Measurements from ENCODE around the gene FGD6. TPM values are rescaled to one million over a fixed set of nuclear protein-coding genes. Genes with fewer than 3 reads are reported as not detected.
A peak's percentile ranks its signal among the peaks of the same experiment; 100 is the strongest.

Gene FGD6
- total RNA-seq, 1 experiment from 2014 or later: 18.2 TPM

DNA sequence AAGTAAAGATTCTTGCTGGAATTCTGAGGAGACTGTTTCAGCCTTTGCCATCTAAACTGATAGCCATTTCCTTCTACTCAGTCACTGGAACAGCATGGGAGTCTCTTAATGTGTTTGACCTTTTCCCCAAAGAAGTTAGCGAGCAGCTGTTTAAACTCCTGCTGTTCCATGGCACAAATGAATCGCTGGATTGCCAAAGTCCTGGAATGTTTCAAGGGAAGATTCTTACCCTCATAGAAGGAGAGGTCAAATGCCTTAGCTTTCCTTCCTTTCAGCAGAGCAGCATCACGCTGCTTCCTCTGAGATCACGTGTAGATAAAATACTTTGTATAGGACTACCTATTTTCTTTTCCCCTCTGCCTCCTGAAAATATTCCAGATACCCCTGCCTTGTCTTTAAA, 133.3 kb downstream of the FGD6 start:
- no peaks in the 10 kb centered on the region for H3K9me3 ChIP-seq (ENCODE audit: control insufficient read depth in 1 of 2, insufficient read depth in 1 of 2, low read depth in 1 of 2, low read length in 2 of 2)
- no peaks in the 10 kb centered on the region for H3K79me2 ChIP-seq (ENCODE audit: insufficient read depth, low read length)
- no peaks in the 10 kb centered on the region for H3K9me2 ChIP-seq (ENCODE audit: insufficient read depth)
- no peak overlapping the region for H3K27ac ChIP-seq (ENCODE audit: low read depth, low read length)
- POLR2A ChIA-PET: no interaction called here
- no peak for TF ChIP-seq POLR2AphosphoS5 (IDR thresholded peaks at IDR 0.05; ENCODE audit: low read depth, low read length)
- no peak for TF ChIP-seq ZNF274 (IDR thresholded peaks at IDR 0.05; ENCODE audit: low read depth, low read length)
- TF ChIP-seq, protein P1, sequence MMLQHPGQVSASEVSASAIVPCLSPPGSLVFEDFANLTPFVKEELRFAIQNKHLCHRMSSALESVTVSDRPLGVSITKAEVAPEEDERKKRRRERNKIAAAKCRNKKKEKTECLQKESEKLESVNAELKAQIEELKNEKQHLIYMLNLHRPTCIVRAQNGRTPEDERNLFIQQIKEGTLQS (IDR thresholded peaks at IDR 0.05): no peak
- no peak overlapping the region for H3K4me3 ChIP-seq (replicated peaks in 1 of 2; ENCODE audit: low read depth in 1 of 2, low read length in 2 of 2)
- H3K27me3 ChIP-seq (ENCODE audit: insufficient read depth, low read length): no peaks in the 10 kb centered on the region
- RAD21 ChIA-PET (ENCODE audit: low non-redundant PET in 1 of 2, low total read pairs in 2 of 2, uncharacterized antibody in 2 of 2, unreplicated experiment in 2 of 2): no interaction called here
- H3K9ac ChIP-seq (ENCODE audit: low read length): no peak overlapping the region
- no TSS peak for BruUV-seq (replicated peaks)
- H3K4me1 ChIP-seq (ENCODE audit: control insufficient read depth in 1 of 2, insufficient read depth in 2 of 2, low read length in 2 of 2): peaks cover 0 to 8% of the 10 kb centered on the region in 2 experiments; a peak in 2 of 4 replicates
- CTCF ChIA-PET: no interaction called here
- no peaks in the 10 kb centered on the region for H3K36me3 ChIP-seq (ENCODE audit: control insufficient read depth in 1 of 2, insufficient read depth in 2 of 2, low read length in 2 of 2)
- intact Hi-C loops (cut with micrococcal nuclease): no loop called here
- ATAC-seq (no peak), DNase-seq (ENCODE audit: low read depth, low spot score) (no peak)
- no peak overlapping the region for H2AFZ ChIP-seq (ENCODE audit: low read depth, low read length, poor library complexity, severe bottlenecking)
- H3K4me2 ChIP-seq (ENCODE audit: low read length): peak overlapping the region; percentile 8; the same call in 1 of the 2 replicates
- H4K20me1 ChIP-seq (ENCODE audit: insufficient read depth): no peaks in the 10 kb centered on the region; the same call in 1 of the 2 replicates

DNA sequence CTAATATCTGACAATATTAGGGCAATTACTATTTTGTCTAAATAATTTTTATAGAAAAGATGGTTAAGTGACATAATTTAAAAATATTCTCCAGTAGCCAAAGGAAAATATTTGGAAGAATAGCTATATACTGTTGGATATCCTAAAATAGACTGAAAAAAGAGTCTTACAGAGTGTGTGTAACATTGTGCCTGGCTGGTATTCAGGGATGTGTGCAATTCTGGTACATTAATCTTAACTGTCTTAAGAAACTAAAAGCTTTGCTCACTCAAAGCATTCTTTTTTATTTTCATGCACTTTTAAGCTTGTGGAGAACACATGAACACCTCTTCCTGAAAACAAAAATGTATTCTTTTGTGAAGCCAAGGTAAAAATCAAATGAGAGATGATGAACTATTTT, 133.8 kb downstream of the FGD6 start:
- intact Hi-C loops (cut with micrococcal nuclease): no loop called here
- no peak overlapping the region for H3K27ac ChIP-seq (ENCODE audit: low read depth, low read length)
- TF ChIP-seq TCF7L2 (IDR thresholded peaks at IDR 0.05; ENCODE audit: borderline replicate concordance, extremely low read depth, insufficient read depth, insufficient read length): no peak
- TF ChIP-seq, protein P1 (IDR thresholded peaks at IDR 0.05): no peak
- TF ChIP-seq SIN3A (IDR thresholded peaks at IDR 0.05; ENCODE audit: low read depth): no peak
- no peak for TF ChIP-seq EZH2 (IDR thresholded peaks at IDR 0.05)
- TF ChIP-seq, protein P2, sequence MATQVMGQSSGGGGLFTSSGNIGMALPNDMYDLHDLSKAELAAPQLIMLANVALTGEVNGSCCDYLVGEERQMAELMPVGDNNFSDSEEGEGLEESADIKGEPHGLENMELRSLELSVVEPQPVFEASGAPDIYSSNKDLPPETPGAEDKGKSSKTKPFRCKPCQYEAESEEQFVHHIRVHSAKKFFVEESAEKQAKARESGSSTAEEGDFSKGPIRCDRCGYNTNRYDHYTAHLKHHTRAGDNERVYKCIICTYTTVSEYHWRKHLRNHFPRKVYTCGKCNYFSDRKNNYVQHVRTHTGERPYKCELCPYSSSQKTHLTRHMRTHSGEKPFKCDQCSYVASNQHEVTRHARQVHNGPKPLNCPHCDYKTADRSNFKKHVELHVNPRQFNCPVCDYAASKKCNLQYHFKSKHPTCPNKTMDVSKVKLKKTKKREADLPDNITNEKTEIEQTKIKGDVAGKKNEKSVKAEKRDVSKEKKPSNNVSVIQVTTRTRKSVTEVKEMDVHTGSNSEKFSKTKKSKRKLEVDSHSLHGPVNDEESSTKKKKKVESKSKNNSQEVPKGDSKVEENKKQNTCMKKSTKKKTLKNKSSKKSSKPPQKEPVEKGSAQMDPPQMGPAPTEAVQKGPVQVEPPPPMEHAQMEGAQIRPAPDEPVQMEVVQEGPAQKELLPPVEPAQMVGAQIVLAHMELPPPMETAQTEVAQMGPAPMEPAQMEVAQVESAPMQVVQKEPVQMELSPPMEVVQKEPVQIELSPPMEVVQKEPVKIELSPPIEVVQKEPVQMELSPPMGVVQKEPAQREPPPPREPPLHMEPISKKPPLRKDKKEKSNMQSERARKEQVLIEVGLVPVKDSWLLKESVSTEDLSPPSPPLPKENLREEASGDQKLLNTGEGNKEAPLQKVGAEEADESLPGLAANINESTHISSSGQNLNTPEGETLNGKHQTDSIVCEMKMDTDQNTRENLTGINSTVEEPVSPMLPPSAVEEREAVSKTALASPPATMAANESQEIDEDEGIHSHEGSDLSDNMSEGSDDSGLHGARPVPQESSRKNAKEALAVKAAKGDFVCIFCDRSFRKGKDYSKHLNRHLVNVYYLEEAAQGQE (IDR thresholded peaks at IDR 0.05; ENCODE audit: low read depth): no peak
- TF ChIP-seq, protein P3, sequence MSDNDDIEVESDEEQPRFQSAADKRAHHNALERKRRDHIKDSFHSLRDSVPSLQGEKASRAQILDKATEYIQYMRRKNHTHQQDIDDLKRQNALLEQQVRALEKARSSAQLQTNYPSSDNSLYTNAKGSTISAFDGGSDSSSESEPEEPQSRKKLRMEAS (IDR thresholded peaks at IDR 0.05): no peak
- TF ChIP-seq CEBPB (IDR thresholded peaks at IDR 0.05; ENCODE audit: low read depth): no peak
- TF ChIP-seq EGR1 (IDR thresholded peaks at IDR 0.05; ENCODE audit: low read depth): no peak
- TF ChIP-seq, protein P4, sequence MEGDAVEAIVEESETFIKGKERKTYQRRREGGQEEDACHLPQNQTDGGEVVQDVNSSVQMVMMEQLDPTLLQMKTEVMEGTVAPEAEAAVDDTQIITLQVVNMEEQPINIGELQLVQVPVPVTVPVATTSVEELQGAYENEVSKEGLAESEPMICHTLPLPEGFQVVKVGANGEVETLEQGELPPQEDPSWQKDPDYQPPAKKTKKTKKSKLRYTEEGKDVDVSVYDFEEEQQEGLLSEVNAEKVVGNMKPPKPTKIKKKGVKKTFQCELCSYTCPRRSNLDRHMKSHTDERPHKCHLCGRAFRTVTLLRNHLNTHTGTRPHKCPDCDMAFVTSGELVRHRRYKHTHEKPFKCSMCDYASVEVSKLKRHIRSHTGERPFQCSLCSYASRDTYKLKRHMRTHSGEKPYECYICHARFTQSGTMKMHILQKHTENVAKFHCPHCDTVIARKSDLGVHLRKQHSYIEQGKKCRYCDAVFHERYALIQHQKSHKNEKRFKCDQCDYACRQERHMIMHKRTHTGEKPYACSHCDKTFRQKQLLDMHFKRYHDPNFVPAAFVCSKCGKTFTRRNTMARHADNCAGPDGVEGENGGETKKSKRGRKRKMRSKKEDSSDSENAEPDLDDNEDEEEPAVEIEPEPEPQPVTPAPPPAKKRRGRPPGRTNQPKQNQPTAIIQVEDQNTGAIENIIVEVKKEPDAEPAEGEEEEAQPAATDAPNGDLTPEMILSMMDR (IDR thresholded peaks at IDR 0.05 in 2 of 3, conservative IDR thresholded peaks at IDR 0.05 in 1 of 3; ENCODE audit: borderline replicate concordance in 1 of 3, insufficient read depth in 1 of 3, low read depth in 2 of 3, low read length in 2 of 3): no peak
- H3K36me3 ChIP-seq (ENCODE audit: control insufficient read depth in 1 of 2, insufficient read depth in 2 of 2, low read length in 2 of 2): no peaks in the 10 kb centered on the region
- H3K4me3 ChIP-seq (replicated peaks in 1 of 2; ENCODE audit: low read depth in 1 of 2, low read length in 2 of 2): no peak overlapping the region
- H4K20me1 ChIP-seq (ENCODE audit: insufficient read depth): no peaks in the 10 kb centered on the region; the same call in 1 of the 2 replicates
- ChIA-PET POLR2A (no interaction called here), CTCF (no interaction called here), RAD21 (ENCODE audit: low non-redundant PET in 1 of 2, low total read pairs in 2 of 2, uncharacterized antibody in 2 of 2, unreplicated experiment in 2 of 2) (no interaction called here)
- H3K4me1 ChIP-seq (ENCODE audit: control insufficient read depth in 1 of 2, insufficient read depth in 2 of 2, low read length in 2 of 2): peaks cover 0 to 8% of the 10 kb centered on the region in 2 experiments; a peak in 2 of 4 replicates
- H2AFZ ChIP-seq (ENCODE audit: low read depth, low read length, poor library complexity, severe bottlenecking): no peak overlapping the region
- no peaks in the 10 kb centered on the region for H3K27me3 ChIP-seq (ENCODE audit: insufficient read depth, low read length)
- no peak overlapping the region for H3K9ac ChIP-seq (ENCODE audit: low read length)
- H3K79me2 ChIP-seq (ENCODE audit: insufficient read depth, low read length): no peaks in the 10 kb centered on the region
- H3K9me3 ChIP-seq (ENCODE audit: control insufficient read depth in 1 of 2, insufficient read depth in 1 of 2, low read depth in 1 of 2, low read length in 2 of 2): no peaks in the 10 kb centered on the region
- BruUV-seq (replicated peaks): no TSS peak
- no peak for ATAC-seq
- no peaks in the 10 kb centered on the region for H3K9me2 ChIP-seq (ENCODE audit: insufficient read depth)
- no peak overlapping the region for H3K4me2 ChIP-seq (ENCODE audit: low read length)
- DNase-seq (ENCODE audit: low read depth, low spot score): no peak
